Mesenchymal stem cell (in vitro differentiated cells and primary cell): ENCODE measurements around the gene NDUFAF8.
A peak's percentile ranks its signal among the peaks of the same experiment; 100 is the strongest.

Source experiments
- DNase-seq: peaks from one replicate; pipeline ENCODE4 v3.0.0-alpha.2; 2013
- H2AFZ ChIP-seq: one replicate; pipeline ENCODE4 v1.6.1; 2013; ENCODE audit warnings: low read depth, mild to moderate bottlenecking, control low read depth, inconsistent platforms, low read length, moderate library complexity
- H2AK5ac ChIP-seq: 2 replicates; pipeline ENCODE4 v1.6.1; 2013; ENCODE audit warnings: low read length, moderate library complexity, mild to moderate bottlenecking, inconsistent platforms; ENCODE audit not compliant: severe bottlenecking
- H2BK120ac ChIP-seq: one replicate; pipeline ENCODE4 v1.6.1; 2013; ENCODE audit warnings: low read depth, mild to moderate bottlenecking, inconsistent platforms, low read length, moderate library complexity
- H2BK12ac ChIP-seq, 2 experiments: one replicate each; pipeline ENCODE4 v1.6.1; 2013; ENCODE audit warnings: inconsistent platforms in 2 of 2, low read length in 2 of 2, mild to moderate bottlenecking in 2 of 2, moderate library complexity in 2 of 2, control low read depth in 1 of 2
- H2BK15ac ChIP-seq: one replicate; pipeline ENCODE4 v1.6.1; 2013; ENCODE audit warnings: mild to moderate bottlenecking, low read depth, inconsistent platforms; ENCODE audit not compliant: poor library complexity, severe bottlenecking
- H2BK5ac ChIP-seq: 2 replicates; pipeline ENCODE4 v1.6.1; 2013; ENCODE audit warnings: low read depth, mild to moderate bottlenecking, low read length, control low read depth, inconsistent platforms; ENCODE audit not compliant: poor library complexity, severe bottlenecking
- H3K14ac ChIP-seq, 2 experiments: one replicate each; pipeline ENCODE4 v1.6.1; 2013; ENCODE audit warnings: inconsistent platforms in 2 of 2, low read length in 2 of 2, control low read depth in 1 of 2, mild to moderate bottlenecking in 1 of 2, moderate library complexity in 1 of 2
- H3K18ac ChIP-seq, 2 experiments: one replicate each; pipeline ENCODE4 v1.6.1; 2013; ENCODE audit warnings: inconsistent platforms in 2 of 2, low read length in 2 of 2, control low read depth in 1 of 2, low read depth in 1 of 2, mild to moderate bottlenecking in 1 of 2
- H3K23ac ChIP-seq, 2 experiments: one replicate each; pipeline ENCODE4 v1.6.1; 2013; ENCODE audit warnings: inconsistent platforms in 2 of 2, low read length in 2 of 2, mild to moderate bottlenecking in 2 of 2, moderate library complexity in 2 of 2, control low read depth in 1 of 2
- H3K27ac ChIP-seq: 2 replicates; pipeline ENCODE4 v1.5.1; 2013; ENCODE audit warnings: mild to moderate bottlenecking, moderate library complexity, low read length, control low read depth, inconsistent platforms; ENCODE audit not compliant: poor library complexity, severe bottlenecking
- H3K27me3 ChIP-seq, 2 experiments: 2 replicates each; pipeline versions ENCODE4 v1.6.1 to v1.7.0; 2013; ENCODE audit warnings: low read length in 2 of 2, mild to moderate bottlenecking in 2 of 2, moderate library complexity in 2 of 2, control low read depth in 1 of 2, inconsistent platforms in 1 of 2; ENCODE audit not compliant: control insufficient read depth in 1 of 2, insufficient read depth in 1 of 2
- H3K36me3 ChIP-seq, 2 experiments: 2 replicates each; pipeline versions ENCODE4 v1.6.1 to v1.7.0; 2013; ENCODE audit warnings: low read length in 2 of 2, control low read depth in 1 of 2, inconsistent platforms in 1 of 2, low read depth in 1 of 2, mild to moderate bottlenecking in 1 of 2; ENCODE audit not compliant: insufficient read depth in 2 of 2, control insufficient read depth in 1 of 2
- H3K4ac ChIP-seq, 2 experiments: one replicate each; pipeline ENCODE4 v1.6.1; 2013; ENCODE audit warnings: inconsistent platforms in 2 of 2, low read length in 2 of 2, mild to moderate bottlenecking in 2 of 2, moderate library complexity in 2 of 2, control low read depth in 1 of 2, low read depth in 1 of 2
- H3K4me1 ChIP-seq: 2 replicates; pipeline ENCODE4 v1.6.1; 2013; ENCODE audit warnings: low read depth, low read length, control low read depth; ENCODE audit not compliant: control insufficient read depth, insufficient read depth
- H3K4me2 ChIP-seq: 2 replicates; pipeline ENCODE4 v1.6.1; 2013; ENCODE audit warnings: low read length, mild to moderate bottlenecking, inconsistent platforms; ENCODE audit not compliant: poor library complexity, severe bottlenecking
- H3K4me3 ChIP-seq, 2 experiments: 2 replicates each; pipeline versions ENCODE4 v1.5.1 to v1.7.0; 2013; ENCODE audit warnings: low read length in 2 of 2, mild to moderate bottlenecking in 2 of 2, control low read depth in 1 of 2, low read depth in 1 of 2; ENCODE audit not compliant: insufficient read depth in 1 of 2
- H3K79me1 ChIP-seq: replicated peaks from 2 replicates; pipeline ENCODE4 v1.6.1; 2013; ENCODE audit warnings: mild to moderate bottlenecking, control low read depth, low read length, inconsistent platforms; ENCODE audit not compliant: poor library complexity, severe bottlenecking
- H3K9ac ChIP-seq: 2 replicates; pipeline ENCODE4 v1.7.0; 2013; ENCODE audit warnings: mild to moderate bottlenecking, low read length, moderate library complexity
- H3K9me3 ChIP-seq: 2 replicates; pipeline ENCODE4 v1.7.0; 2013; ENCODE audit warnings: mild to moderate bottlenecking, low read length; ENCODE audit not compliant: control insufficient read depth
- H4K8ac ChIP-seq: one replicate; pipeline ENCODE4 v1.6.1; 2013; ENCODE audit warnings: inconsistent platforms, mild to moderate bottlenecking, low read length, moderate library complexity
- H4K91ac ChIP-seq: one replicate; pipeline ENCODE4 v1.6.1; 2013; ENCODE audit warnings: mild to moderate bottlenecking, low read length, inconsistent platforms
- WGBS: methylation state at CpG from one replicate; pipeline ENCODE4 v1.1.7; 2013; ENCODE audit warnings: mixed read lengths; 5-methylcytosine and 5-hydroxymethylcytosine counted together

The NDUFAF8 gene

DNA sequence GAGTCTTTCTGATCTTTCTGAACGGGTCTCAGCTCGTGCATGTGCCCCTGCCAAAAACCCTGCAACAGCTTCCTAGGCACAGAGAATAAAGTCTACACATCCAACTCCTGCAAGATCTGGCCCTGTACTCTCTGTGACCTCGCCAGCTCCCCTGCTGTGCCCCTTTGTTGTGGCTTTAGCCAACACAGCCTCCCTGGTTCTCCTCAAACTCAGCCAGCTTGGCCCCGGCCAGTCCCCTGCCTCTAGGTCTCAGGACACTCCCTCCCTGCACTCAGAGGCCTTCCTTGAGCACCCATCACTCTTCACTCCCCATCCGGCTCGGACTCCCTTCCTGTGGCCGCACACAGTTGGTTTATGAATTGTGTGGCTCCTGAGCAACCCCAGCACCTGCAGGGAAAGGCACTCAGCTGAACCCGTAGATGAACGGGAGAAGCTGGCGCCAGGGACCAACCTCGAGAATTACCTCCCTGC, 17.7 kb upstream of the NDUFAF8 start:
- no peak for DNase-seq
- H3K4me2 ChIP-seq, result peak overlapping the region; percentile 69
- no peak overlapping the region for H3K27ac ChIP-seq
- H4K8ac ChIP-seq, result peak overlapping the region; percentile 13
- H2AFZ ChIP-seq, result no peak overlapping the region
- H2BK12ac ChIP-seq, result no peak overlapping the region
- H3K4ac ChIP-seq, result no peak overlapping the region
- no peaks in the 10 kb centered on the region for H3K9me3 ChIP-seq
- no peak overlapping the region for H2AK5ac ChIP-seq
- peak overlapping the region in 1 of 2 experiments; percentile 78 for H3K23ac ChIP-seq
- H3K9ac ChIP-seq, result peak overlapping the region; percentile 79
- peak overlapping the region; percentile 29 to 85 for H3K4me3 ChIP-seq
- no peak overlapping the region for H3K18ac ChIP-seq
- no peak overlapping the region for H3K14ac ChIP-seq
- no peak overlapping the region for H2BK120ac ChIP-seq
- H3K36me3 ChIP-seq, result peaks cover 0 to 35% of the 10 kb centered on the region in 2 experiments
- no peak overlapping the region for H2BK5ac ChIP-seq
- peaks cover 21% of the 10 kb centered on the region for H3K4me1 ChIP-seq
- H3K79me1 ChIP-seq, result peaks cover 36% of the 10 kb centered on the region
- WGBS, result 92% methylated on average over 11 of the region's 11 CpGs
- peak overlapping the region; percentile 61 for H4K91ac ChIP-seq
- H3K27me3 ChIP-seq, result no peaks in the 10 kb centered on the region
- H2BK15ac ChIP-seq, result peak overlapping the region; percentile 48

DNA sequence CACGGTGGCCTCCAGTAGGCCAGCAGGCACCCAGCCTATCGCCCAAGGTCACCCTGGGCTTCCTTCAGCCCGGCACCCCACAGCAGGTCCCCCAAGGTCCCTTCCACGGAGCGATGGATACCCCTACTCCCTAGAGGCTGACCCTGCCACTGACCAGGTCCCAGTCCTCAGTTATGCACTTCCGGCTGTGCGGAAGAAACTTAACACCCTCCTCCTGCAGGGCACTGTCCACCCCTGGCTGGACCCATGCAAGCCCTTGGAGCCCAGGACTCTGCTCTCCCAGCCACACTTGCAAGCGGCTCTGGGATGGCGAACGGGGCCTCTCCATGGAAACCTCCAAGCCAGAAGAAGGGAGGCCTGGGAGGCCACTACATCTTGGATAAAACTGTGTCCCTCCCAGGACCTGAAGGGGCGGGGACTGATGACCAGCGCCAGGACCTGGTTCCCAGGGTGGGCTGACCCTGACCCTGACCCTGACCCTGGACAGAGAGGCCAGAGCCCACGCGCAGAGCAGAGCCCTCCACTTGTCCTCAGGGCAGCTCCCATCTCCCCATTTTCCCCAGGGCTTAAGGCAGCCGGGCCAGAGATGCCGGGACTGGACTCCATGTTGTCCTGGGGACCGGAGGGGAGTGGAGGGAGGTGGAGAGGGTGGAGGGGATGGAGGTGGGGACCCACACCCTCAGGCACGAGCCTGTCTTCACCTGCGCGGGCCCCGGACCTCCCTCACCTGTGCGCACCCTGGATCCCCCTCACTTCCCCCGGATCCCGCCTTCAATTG, 17.1 kb upstream of the NDUFAF8 start:
- H2BK15ac ChIP-seq, result no peak overlapping the region
- no peak for DNase-seq

DNA sequence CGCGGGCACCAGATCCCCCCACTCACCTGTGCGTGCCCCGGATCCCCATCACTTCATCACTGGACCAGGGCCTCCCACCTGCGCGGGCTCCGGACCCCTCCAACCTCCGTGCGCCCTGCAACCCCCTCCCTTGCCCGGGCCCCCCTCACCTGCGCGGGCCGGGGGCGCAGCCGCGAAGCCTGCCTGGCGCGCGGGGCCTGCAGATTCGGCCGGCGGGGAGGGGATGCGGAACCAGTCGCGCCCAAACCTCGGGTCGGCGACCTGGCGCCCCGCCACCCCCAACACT, 16.6 kb upstream of the NDUFAF8 start:
- peak overlapping the region; percentile 61 for H4K8ac ChIP-seq
- no peaks in the 10 kb centered on the region for H3K27me3 ChIP-seq
- H3K18ac ChIP-seq, result peak overlapping the region; percentile 25 to 59
- H3K36me3 ChIP-seq, result peaks cover under 1 to 23% of the 10 kb centered on the region in 2 experiments
- peaks cover 29% of the 10 kb centered on the region for H3K79me1 ChIP-seq
- peak overlapping the region in 1 of 2 experiments; percentile 42 for H3K4ac ChIP-seq
- peak overlapping the region; percentile 69 for H3K4me2 ChIP-seq
- H3K23ac ChIP-seq, result peak overlapping the region in 1 of 2 experiments; percentile 23
- H3K9me3 ChIP-seq, result peaks cover 3% of the 10 kb centered on the region
- H2AFZ ChIP-seq, result peak overlapping the region; percentile 95
- H3K14ac ChIP-seq, result peak overlapping the region in 1 of 2 experiments; percentile 93
- no peak overlapping the region for H2AK5ac ChIP-seq
- H2BK12ac ChIP-seq, result no peak overlapping the region
- peak overlapping the region; percentile 52 for H2BK120ac ChIP-seq
- peak overlapping the region; percentile 52 for H4K91ac ChIP-seq
- H3K4me3 ChIP-seq, result peak overlapping the region; percentile 85 to 93
- peak overlapping the region; percentile 79 for H3K9ac ChIP-seq
- H2BK15ac ChIP-seq, result no peak overlapping the region
- H3K27ac ChIP-seq, result no peak overlapping the region
- no peak for DNase-seq
- H3K4me1 ChIP-seq, result peaks cover 21% of the 10 kb centered on the region
- WGBS, result under 1% methylated on average over 25 of the region's 30 CpGs
- H2BK5ac ChIP-seq, result no peak overlapping the region

More for the DNA sequence above, 17.1 kb upstream of the NDUFAF8 start:
- H4K91ac ChIP-seq, result no peak overlapping the region
- H3K9me3 ChIP-seq, result peaks cover 2% of the 10 kb centered on the region
- H3K4me1 ChIP-seq, result peaks cover 21% of the 10 kb centered on the region
- 37% methylated on average over 15 of the region's 24 CpGs for WGBS
- H2AFZ ChIP-seq, result peak overlapping the region; percentile 95
- no peak overlapping the region for H2BK5ac ChIP-seq
- no peaks in the 10 kb centered on the region for H3K27me3 ChIP-seq
- H2BK12ac ChIP-seq, result no peak overlapping the region
- peaks cover 0 to 29% of the 10 kb centered on the region in 2 experiments for H3K36me3 ChIP-seq
- H3K4ac ChIP-seq, result no peak overlapping the region
- H2AK5ac ChIP-seq, result no peak overlapping the region
- H3K79me1 ChIP-seq, result peaks cover 32% of the 10 kb centered on the region
- peak overlapping the region; percentile 25 to 59 for H3K18ac ChIP-seq
- no peak overlapping the region for H3K27ac ChIP-seq
- H3K4me2 ChIP-seq, result peak overlapping the region; percentile 69
- peak overlapping the region; percentile 85 to 93 for H3K4me3 ChIP-seq
- H3K23ac ChIP-seq, result no peak overlapping the region
- H2BK120ac ChIP-seq, result no peak overlapping the region
- H3K9ac ChIP-seq, result peak overlapping the region; percentile 79
- no peak overlapping the region for H3K14ac ChIP-seq
- H4K8ac ChIP-seq, result no peak overlapping the region

DNA sequence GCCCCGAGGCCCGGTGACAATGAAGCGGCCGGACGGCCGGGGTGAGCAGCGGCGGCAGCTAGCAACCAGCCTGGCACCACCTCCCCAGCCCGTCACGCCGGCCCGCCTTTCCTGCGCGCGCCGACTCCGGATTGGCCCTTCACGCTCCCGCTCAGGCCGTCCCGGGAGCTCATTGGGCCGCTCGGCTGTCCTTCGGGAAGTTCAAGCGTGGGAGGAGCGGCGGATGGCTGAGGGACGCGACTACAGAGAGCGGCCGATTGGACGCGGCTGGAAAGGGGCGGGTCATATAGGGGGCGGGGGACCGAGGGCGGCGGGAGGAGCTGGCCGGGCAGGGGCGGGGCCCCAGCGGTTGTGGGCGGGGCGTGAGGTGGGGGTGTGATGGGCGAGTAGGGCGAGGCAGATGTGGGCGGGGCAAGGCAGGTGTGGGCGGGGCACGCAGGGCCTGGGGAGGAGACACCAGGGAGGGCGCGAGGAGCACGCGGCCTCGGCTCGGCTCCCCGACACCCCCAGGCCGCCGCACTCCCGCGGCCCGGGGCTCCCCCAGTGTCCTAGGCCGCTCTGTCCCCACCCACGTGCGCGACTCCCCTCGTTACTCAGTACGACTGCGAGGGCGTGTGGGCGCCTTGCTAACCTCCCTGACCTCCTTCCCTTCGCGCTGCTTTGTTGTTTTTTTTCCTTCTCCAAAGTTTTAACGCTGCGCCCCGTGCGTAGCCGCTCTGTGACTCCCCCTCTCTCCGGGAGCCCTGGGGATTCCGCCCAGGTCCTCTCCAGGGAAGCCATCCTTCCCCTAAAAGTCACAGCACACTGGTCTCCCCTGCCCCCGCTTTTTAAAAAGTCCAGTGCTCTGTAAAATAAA, 16.0 kb upstream of the NDUFAF8 start, which contains the start of gene CEP131:
TSS of gene CEP131 (minus strand) at position 60 of the 856 bp plus-strand sequence. CDS start 2,909 bp downstream, outside the sequence.
- Histone ChIP-seq H3K14ac (peak within 1 kb of the TSS in 1 of 2 experiments; percentile 93), H3K18ac (peak within 1 kb of the TSS; percentile 46 to 70), H3K9ac (peak within 1 kb of the TSS; percentile 79), H3K27me3 (no peaks in the 10 kb centered on the region), H3K4me2 (peak within 1 kb of the TSS; percentile 91), H2BK12ac (no peak within 1 kb of the TSS), H2BK120ac (peak within 1 kb of the TSS; percentile 52), H4K8ac (peak within 1 kb of the TSS; percentile 94), H3K23ac (peak within 1 kb of the TSS in 1 of 2 experiments; percentile 23), H3K79me1 (peaks cover 28% of the 10 kb centered on the region), H2BK5ac (no peak within 1 kb of the TSS), H3K27ac (no peak within 1 kb of the TSS), H3K4me3 (peak within 1 kb of the TSS; percentile 85 to 93), H3K9me3 (peaks cover 3% of the 10 kb centered on the region), H2AK5ac (no peak within 1 kb of the TSS), H3K36me3 (peaks cover 5 to 20% of the 10 kb centered on the region in 2 experiments), H3K4me1 (peaks cover 21% of the 10 kb centered on the region), H2BK15ac (peak within 1 kb of the TSS; percentile 67), H4K91ac (peak within 1 kb of the TSS; percentile 61), H2AFZ (peak within 1 kb of the TSS; percentile 95), H3K4ac (peak within 1 kb of the TSS in 1 of 2 experiments; percentile 42)
- DNase-seq, result peak; percentile 98
- 1% methylated on average over 66 of the region's 79 CpGs for WGBS
